Cardiac muscle cell (in vitro differentiated cells and primary cell): Measurements from ENCODE around the gene EID3. TPM values are rescaled to one million over a fixed set of nuclear protein-coding genes. Genes with fewer than 3 reads are reported as not detected.

Experiments
- DNase-seq, 2 donors: peaks; one replicate each; pipeline versions ENCODE4 v3.0.0 to v3.0.0-alpha.2; 2010 to 2017; ENCODE audit warnings: low read depth in 1 of 2, low spot score in 1 of 2
- H3K27ac ChIP-seq: fragments of 200-600 bp; sonication (generic); 2 replicates; pipeline ENCODE4 v1.5.1; 2016
- H3K27me3 ChIP-seq: fragments of 200-600 bp; sonication (generic); 2 replicates; pipeline ENCODE4 v1.6.0; 2016; ENCODE audit warnings: control low read depth
- H3K36me3 ChIP-seq: fragments of 200-600 bp; sonication (generic); 2 replicates; pipeline ENCODE4 v1.5.1; 2016; ENCODE audit warnings: control low read depth
- H3K4me1 ChIP-seq: fragments of 200-600 bp; sonication (generic); 2 replicates; pipeline ENCODE4 v1.8.1; 2017; ENCODE audit warnings: low read depth, mild to moderate bottlenecking, mixed run types
- H3K4me3 ChIP-seq: fragments of 200-600 bp; sonication (generic); 2 replicates; pipeline ENCODE4 v1.5.1; 2016; ENCODE audit warnings: mild to moderate bottlenecking
- H3K9me3 ChIP-seq: fragments of 200-600 bp; sonication (generic); 2 replicates; pipeline ENCODE4 v1.5.1; 2017; ENCODE audit warnings: low read depth, mild to moderate bottlenecking, control low read depth
- polyA plus RNA-seq: library from polyadenylated mRNA; unstranded; fragments of >200 nt; fragmentation: Nextera tagmentation; extraction: Ambion mirVana; gene quantifications from 2 replicates; pipeline ENCODE4 v1.2.1, GENCODE V29; 2016
- total RNA-seq: library from RNA; depleted of rRNA; stranded (reverse); fragments of >200 nt; gene quantifications from 2 replicates; pipeline ENCODE4 v1.2.3, GENCODE V29; 2016
- TF ChIP-seq, protein P1 (sequence below): IDR thresholded peaks from 2 replicates; pipeline ENCODE4 v1.5.1; 2012; ENCODE audit warnings: low read depth, mild to moderate bottlenecking, low read length

Gene EID3
- total and polyA plus RNA-seq, 2 experiments from 2014 or later, result 3.0 to 3.3 TPM

DNA sequence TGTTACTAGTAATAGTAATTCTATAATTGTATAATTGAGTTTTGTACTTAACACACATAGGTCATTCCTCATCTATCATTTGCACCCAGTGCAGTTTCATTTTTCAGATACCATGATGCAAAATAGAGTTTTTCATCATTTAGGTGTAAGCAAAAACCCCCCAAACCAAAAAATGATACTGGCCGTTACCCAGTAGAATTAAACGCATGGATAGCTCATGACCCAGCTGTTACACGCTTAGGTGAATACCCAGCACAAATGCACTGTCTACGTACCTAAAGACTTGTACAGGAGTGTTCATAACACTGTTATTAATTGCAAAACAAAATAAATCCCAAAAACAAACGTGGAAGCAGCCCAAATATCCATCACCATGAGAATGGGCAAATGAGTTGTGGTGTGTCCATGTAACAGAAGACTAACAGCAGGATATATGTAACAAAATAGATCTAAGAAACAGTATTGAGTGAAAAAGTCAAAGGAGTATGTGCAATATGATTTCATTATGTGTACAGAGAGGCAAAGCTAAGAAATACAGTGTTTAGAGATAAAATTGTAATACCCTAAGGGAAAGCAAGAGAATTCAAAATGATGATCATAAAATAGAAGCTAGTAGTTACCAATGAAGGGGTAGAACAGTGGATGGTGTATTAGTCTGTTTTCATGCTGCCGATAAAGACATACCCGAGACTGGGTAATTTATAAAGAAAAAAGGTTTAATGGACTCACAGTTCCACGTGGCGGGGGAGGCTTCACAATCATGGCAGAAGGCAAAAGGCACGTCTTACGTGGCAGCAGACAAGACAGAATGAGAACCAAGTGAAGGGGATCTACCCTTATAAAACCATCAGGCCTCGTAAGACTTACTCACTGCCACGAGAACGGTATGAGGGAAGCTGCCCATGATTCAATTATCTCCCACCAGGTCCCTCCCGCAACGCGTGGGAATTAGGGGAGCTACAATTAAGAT, 49.8 kb downstream of the EID3 start:
- H3K27me3 ChIP-seq, result no peaks in the 10 kb centered on the region
- TF ChIP-seq, protein P1, sequence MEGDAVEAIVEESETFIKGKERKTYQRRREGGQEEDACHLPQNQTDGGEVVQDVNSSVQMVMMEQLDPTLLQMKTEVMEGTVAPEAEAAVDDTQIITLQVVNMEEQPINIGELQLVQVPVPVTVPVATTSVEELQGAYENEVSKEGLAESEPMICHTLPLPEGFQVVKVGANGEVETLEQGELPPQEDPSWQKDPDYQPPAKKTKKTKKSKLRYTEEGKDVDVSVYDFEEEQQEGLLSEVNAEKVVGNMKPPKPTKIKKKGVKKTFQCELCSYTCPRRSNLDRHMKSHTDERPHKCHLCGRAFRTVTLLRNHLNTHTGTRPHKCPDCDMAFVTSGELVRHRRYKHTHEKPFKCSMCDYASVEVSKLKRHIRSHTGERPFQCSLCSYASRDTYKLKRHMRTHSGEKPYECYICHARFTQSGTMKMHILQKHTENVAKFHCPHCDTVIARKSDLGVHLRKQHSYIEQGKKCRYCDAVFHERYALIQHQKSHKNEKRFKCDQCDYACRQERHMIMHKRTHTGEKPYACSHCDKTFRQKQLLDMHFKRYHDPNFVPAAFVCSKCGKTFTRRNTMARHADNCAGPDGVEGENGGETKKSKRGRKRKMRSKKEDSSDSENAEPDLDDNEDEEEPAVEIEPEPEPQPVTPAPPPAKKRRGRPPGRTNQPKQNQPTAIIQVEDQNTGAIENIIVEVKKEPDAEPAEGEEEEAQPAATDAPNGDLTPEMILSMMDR, result no peak
- H3K9me3 ChIP-seq, result no peaks in the 10 kb centered on the region
- H3K4me1 ChIP-seq, result no peaks in the 10 kb centered on the region
- H3K27ac ChIP-seq, result no peak overlapping the region
- no peak overlapping the region for H3K4me3 ChIP-seq
- H3K36me3 ChIP-seq, result peaks cover 7% of the 10 kb centered on the region
- DNase-seq, result no peak

DNA sequence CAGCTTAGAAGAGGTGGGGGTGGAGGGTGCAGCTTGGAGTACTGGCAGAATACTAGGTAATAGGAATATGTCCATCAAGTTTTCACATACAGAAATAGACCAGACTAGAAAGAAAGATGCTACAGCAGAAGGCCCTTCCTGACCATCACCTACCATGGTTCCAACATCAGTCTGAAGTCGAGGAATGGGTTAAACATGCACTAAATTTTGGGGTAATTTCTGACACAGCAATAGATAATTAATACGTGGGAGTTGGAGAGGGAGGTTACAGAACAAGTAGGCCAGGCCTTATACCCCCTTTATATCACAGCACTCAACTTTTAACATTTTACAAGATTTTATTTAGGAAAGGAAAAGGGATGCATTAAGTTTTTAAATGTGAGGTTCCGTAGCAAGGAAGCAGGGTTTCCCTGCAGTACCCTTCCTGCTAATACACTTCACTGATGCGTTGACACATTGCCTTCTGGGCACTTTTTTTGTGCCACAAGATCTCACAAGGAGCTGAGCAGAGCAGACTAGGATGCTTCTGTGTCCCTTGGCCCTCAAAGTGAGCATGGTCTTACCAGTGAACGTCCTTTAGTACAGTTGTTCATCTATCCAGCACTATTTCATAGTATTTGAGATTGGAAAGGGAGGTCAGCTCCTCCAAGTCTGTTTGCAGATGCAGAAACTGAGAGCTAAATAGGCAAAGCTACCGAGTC, 50.8 kb downstream of the EID3 start:
- H3K27me3 ChIP-seq, result no peaks in the 10 kb centered on the region
- no peak overlapping the region for H3K27ac ChIP-seq
- TF ChIP-seq, protein P1, result no peak
- H3K4me3 ChIP-seq, result no peak overlapping the region
- no peaks in the 10 kb centered on the region for H3K4me1 ChIP-seq
- H3K9me3 ChIP-seq, result no peaks in the 10 kb centered on the region
- no peak for DNase-seq
- H3K36me3 ChIP-seq, result no peaks in the 10 kb centered on the region

Other genes starting within 250 kb of the EID3 start
- gene HCFC2, start 239.2 kb upstream of the EID3 start, total RNA-seq, result 11.1 and 14.7 TPM in 2 replicates
- 9.3 and 16.0 TPM in 2 replicates for gene HCFC2, start 239.2 kb upstream of the EID3 start, polyA plus RNA-seq
- gene NFYB, start 165.5 kb upstream of the EID3 start, total RNA-seq, result 86.2 and 115 TPM in 2 replicates
- 150 and 189 TPM in 2 replicates for gene NFYB, start 165.5 kb upstream of the EID3 start, polyA plus RNA-seq
- gene TXNRD1, start 88.0 kb upstream of the EID3 start, total RNA-seq, result 55.5 and 74.9 TPM in 2 replicates
- 43.5 and 48.3 TPM in 2 replicates for gene TXNRD1, start 88.0 kb upstream of the EID3 start, polyA plus RNA-seq
- 29.8 and 39.8 TPM in 2 replicates for gene CHST11, start 153.2 kb downstream of the EID3 start, total RNA-seq
- 20.5 and 24.2 TPM in 2 replicates for gene CHST11, start 153.2 kb downstream of the EID3 start, polyA plus RNA-seq